Upper lobe of left lung (tissue), 6 donors: ENCODE data around the gene GNAI2. TPM values are rescaled to one million over a fixed set of nuclear protein-coding genes. Genes with fewer than 3 reads are reported as not detected.

Experiments used
- ATAC-seq, 2 donors: fragments of 200-7000 bp; cut with Tn5 transposase; one replicate each; pipeline ENCODE4 v1.9.1; 2022; ENCODE audit warnings: mild to moderate bottlenecking in 2 of 2, moderate library complexity in 2 of 2; ENCODE audit not compliant: low FRiP score in 2 of 2
- DNase-seq, 2 donors: peaks; one replicate each; pipeline ENCODE4 v3.0.0-alpha.2; 2019 to 2020
- H3K27ac ChIP-seq, 4 donors: fragments of 200-600 bp; sonication (generic); one replicate each; pipeline ENCODE4 v1.5.1; 2016 to 2019
- H3K27me3 ChIP-seq, 4 donors: fragments of 200-600 bp; sonication (generic); one replicate each; pipeline ENCODE4 v1.5.1; 2017 to 2019
- H3K36me3 ChIP-seq, 4 donors: fragments of 200-600 bp; sonication (generic); one replicate each; pipeline ENCODE4 v1.5.1; 2016 to 2019
- H3K4me1 ChIP-seq, 4 donors: fragments of 200-600 bp; sonication (generic); one replicate each; pipeline ENCODE4 v1.5.1; 2018 to 2019
- H3K4me3 ChIP-seq, 4 donors: fragments of 200-600 bp; sonication (generic); one replicate each; pipeline ENCODE4 v1.5.1; 2017 to 2019; ENCODE audit warnings: mild to moderate bottlenecking in 2 of 4, moderate library complexity in 1 of 4
- H3K9me3 ChIP-seq, 4 donors: fragments of 200-600 bp; sonication (generic); one replicate each; pipeline ENCODE4 v1.5.1; 2018 to 2019
- CTCF ChIP-seq, 6 experiments: fragments of 450-650 bp in 4 of 6; fragments of 200-600 bp in 2 of 6; sonication (generic) in 2 of 6; IDR thresholded peaks; one replicate each; pipeline ENCODE4 v1.5.1; 2016 to 2019; ENCODE audit warnings: antibody characterized with exemption in 6 of 6
- EP300 ChIP-seq, 4 donors: sonication (generic); formaldehyde crosslinking; IDR thresholded peaks; one replicate each; pipeline ENCODE4 v1.5.1; 2017; ENCODE audit warnings: antibody characterized with exemption in 4 of 4, control low read depth in 2 of 4
- POLR2A ChIP-seq, 4 donors: fragments of 450-650 bp; IDR thresholded peaks; one replicate each; pipeline ENCODE4 v1.5.1; 2016 to 2017; ENCODE audit warnings: antibody characterized with exemption in 4 of 4, mild to moderate bottlenecking in 2 of 4
- POLR2AphosphoS5 ChIP-seq, 2 donors: sonication (generic); formaldehyde crosslinking; IDR thresholded peaks; one replicate each; pipeline ENCODE4 v1.5.1; 2017; ENCODE audit warnings: antibody characterized with exemption in 2 of 2
- WGBS, 2 donors: methylation state at CpG; one replicate each; pipeline ENCODE4 v1.1.5; 2017 to 2018; 5-methylcytosine and 5-hydroxymethylcytosine counted together
- small RNA-seq, 4 donors: library from RNA; depleted of rRNA; stranded (forward); fragments of <200 nt; gene quantifications; one replicate each; pipeline ENCODE3, GENCODE V24; 2016
- total RNA-seq, 6 donors: library from RNA; depleted of rRNA in 4 of 6; stranded (reverse); fragments of >200 nt in 4 of 6; gene quantifications; one replicate each; pipeline versions ENCODE4 v1.1.0 to v1.2.1, GENCODE V29; 2016 to 2021
- donor health status: DM: no; HTN: no; CAD: no; lungs with moderate emphysema.
- donor health status: DM: no; HTN: yes; CAD: no; lungs with severe emphysema.

Gene GNAI2
- total RNA-seq, 6 donors from 2014 or later, result 191 to 440 (median 295) TPM

- Histone ChIP-seq H3K27ac (peak overlapping the region; percentile 70 to 93 (median 92)), H3K4me1 (peaks cover 41 to 55% (median 52%) of the 10 kb centered on the region in 4 donors)
Measured at GRCh38 chr3:50302095-50303012, 66.3 kb downstream of the GNAI2 start.

GRCh38 chr3:50303013-50303815 is 67.2 kb downstream of the GNAI2 start, which contains the start of gene HYAL1:
HYAL1 (minus strand) TSS chr3:50303574; CDS start chr3:50302956, 618 bp downstream.
- Histone ChIP-seq H3K27ac (peak within 1 kb of the TSS; percentile 70 to 93 (median 92)), H3K9me3 (no peaks in the 10 kb centered on the region), H3K36me3 (peaks cover 0 to 16% (median 0%) of the 10 kb centered on the region in 4 donors), H3K4me3 (peak within 1 kb of the TSS; percentile 28 to 86 (median 45)), H3K27me3 (no peaks in the 10 kb centered on the region), H3K4me1 (peaks cover 38 to 50% (median 47%) of the 10 kb centered on the region in 4 donors)
- WGBS, 2 donors, result 35 to 57% methylated on average over 5 to 11 of the region's 14 CpGs
- ATAC-seq (peak; percentile 7 to 79), DNase-seq (peak; percentile 91 to 93)
- TF ChIP-seq POLR2AphosphoS5 (IDR thresholded peaks at IDR 0.05) (peak; percentile 79 to 87), POLR2A (IDR thresholded peaks at IDR 0.05) (peak in 2 of 4 donors; percentile 59 to 81), CTCF (IDR thresholded peaks at IDR 0.05) (peak in 4 of 6 experiments; percentile 15 to 52 (median 46)), EP300 (IDR thresholded peaks at IDR 0.05) (peak in 1 of 4 donors; percentile 10)

More at GRCh38 chr3:50302095-50303012, 66.3 kb downstream of the GNAI2 start:
- H3K27me3 ChIP-seq, result no peaks in the 10 kb centered on the region
- H3K4me3 ChIP-seq, result peak overlapping the region; percentile 28 to 86 (median 45)
- no peak for ATAC-seq
- no peaks in the 10 kb centered on the region for H3K9me3 ChIP-seq
- H3K36me3 ChIP-seq, result peaks cover 0 to 16% (median 0%) of the 10 kb centered on the region in 4 donors
- no peak for TF ChIP-seq EP300 (IDR thresholded peaks at IDR 0.05)
- no peak for TF ChIP-seq POLR2AphosphoS5 (IDR thresholded peaks at IDR 0.05)
- no peak for TF ChIP-seq CTCF (IDR thresholded peaks at IDR 0.05)
- no peak for TF ChIP-seq POLR2A (IDR thresholded peaks at IDR 0.05)
- WGBS, 2 donors, result 70 to 82% methylated on average over 20 to 32 of the region's 32 CpGs
- DNase-seq, result peak in 1 of 2 donors; percentile 79

- TF ChIP-seq POLR2AphosphoS5 (IDR thresholded peaks at IDR 0.05) (no peak), EP300 (IDR thresholded peaks at IDR 0.05) (no peak), POLR2A (IDR thresholded peaks at IDR 0.05) (no peak)
- Histone ChIP-seq H3K36me3 (peaks cover 0 to 21% (median 0%) of the 10 kb centered on the region in 4 donors), H3K4me3 (no peak overlapping the region), H3K27ac (no peak overlapping the region), H3K4me1 (peaks cover 32 to 45% (median 41%) of the 10 kb centered on the region in 4 donors), H3K27me3 (no peaks in the 10 kb centered on the region), H3K9me3 (no peaks in the 10 kb centered on the region)
- ATAC-seq, result no peak
- no peak for DNase-seq
Measured at GRCh38 chr3:50304601-50305000, 68.6 kb downstream of the GNAI2 start.

Small RNAs within 50 kb of the gene (small RNA-seq; reads per million reads assigned to genes)
- gene MIR5787, result 0 reads per million in 4 donors

Other genes with a start within 250 kb of the GNAI2 start
- 100 to 1,000 TPM; 130 to 713 (median 189) TPM for gene RBM5, start 147.3 kb upstream of the GNAI2 start, total RNA-seq
- 10 to 100 TPM in 5 of 6 donors, 1 to 10 TPM in 1; 4.2 to 76.0 (median 27.5) TPM for gene SEMA3F, start 80.9 kb upstream of the GNAI2 start, total RNA-seq
- gene GNAT1, start 44.6 kb upstream of the GNAI2 start, total RNA-seq, result under 1 TPM in 2 of 6 donors, not detected in 4; 0.10 to 0.40 TPM
- under 1 TPM in 2 of 6 donors, not detected in 4; 0.15 to 0.17 TPM for gene SLC38A3, start 30.9 kb upstream of the GNAI2 start, total RNA-seq
- 100 to 1,000 TPM in 5 of 6 donors, 10 to 100 TPM in 1; 98.3 to 242 (median 122) TPM for gene SEMA3B, start 32.9 kb downstream of the GNAI2 start, total RNA-seq
- gene LSMEM2, start 42.9 kb downstream of the GNAI2 start, total RNA-seq, result under 1 TPM in 2 of 6 donors, not detected in 4; 0.14 to 0.59 TPM
- gene IFRD2, start 56.2 kb downstream of the GNAI2 start, total RNA-seq, result 100 to 1,000 TPM in 2 of 6 donors, 10 to 100 TPM in 4; 45.4 to 126 (median 77.5) TPM
- 1 to 10 TPM in 5 of 6 donors, under 1 TPM in 1; 0.33 to 5.7 (median 3.1) TPM for gene HYAL3, start 63.2 kb downstream of the GNAI2 start, total RNA-seq
- gene NAA80, start 63.2 kb downstream of the GNAI2 start, total RNA-seq, result 10 to 100 TPM; 12.1 to 34.5 (median 15.1) TPM
- gene HYAL1, start 67.4 kb downstream of the GNAI2 start, total RNA-seq, result 10 to 100 TPM; 22.0 to 99.1 (median 63.0) TPM
- 100 to 1,000 TPM; 120 to 389 (median 226) TPM for gene HYAL2, start 86.5 kb downstream of the GNAI2 start, total RNA-seq
- 10 to 100 TPM; 16.8 to 36.1 (median 25.0) TPM for gene TUSC2, start 92.0 kb downstream of the GNAI2 start, total RNA-seq
- 10 to 100 TPM; 42.7 to 78.9 (median 47.7) TPM for gene RASSF1, start 104.6 kb downstream of the GNAI2 start, total RNA-seq
- gene ZMYND10, start 109.5 kb downstream of the GNAI2 start, total RNA-seq, result 10 to 100 TPM in 5 of 6 donors, 1 to 10 TPM in 1; 3.1 to 98.7 (median 31.5) TPM
- 10 to 100 TPM; 15.0 to 41.9 (median 17.3) TPM for gene NPRL2, start 114.6 kb downstream of the GNAI2 start, total RNA-seq
- 10 to 100 TPM; 13.2 to 35.4 (median 26.8) TPM for gene CYB561D2, start 114.7 kb downstream of the GNAI2 start, total RNA-seq
- 10 to 100 TPM; 39.8 to 68.1 (median 46.5) TPM for gene TMEM115, start 123.3 kb downstream of the GNAI2 start, total RNA-seq